Endodermal cell (in vitro differentiated cells): Measurements from ENCODE around the gene HPSE2. TPM values are rescaled to one million over a fixed set of nuclear protein-coding genes. Genes with fewer than 3 reads are reported as not detected.

Experiments
- DNase-seq: peaks from one replicate; pipeline ENCODE4 v3.0.0-alpha.2; 2017
- H3K27ac ChIP-seq: 2 replicates; pipeline ENCODE4 v1.5.1; 2013; ENCODE audit warnings: mild to moderate bottlenecking, low read depth, low read length, moderate library complexity
- H3K27me3 ChIP-seq: 2 replicates; pipeline ENCODE4 v1.6.1; 2013; ENCODE audit warnings: mild to moderate bottlenecking, low read length, moderate library complexity; ENCODE audit not compliant: insufficient read depth, control insufficient read depth, poor library complexity, severe bottlenecking
- H3K36me3 ChIP-seq: 2 replicates; pipeline ENCODE4 v1.7.0; 2013; ENCODE audit warnings: mild to moderate bottlenecking, low read length, moderate library complexity; ENCODE audit not compliant: control insufficient read depth, insufficient read depth
- H3K4me1 ChIP-seq: one replicate; pipeline ENCODE4 v1.7.0; 2013; ENCODE audit warnings: low read length; ENCODE audit not compliant: control insufficient read depth, insufficient read depth
- H3K4me3 ChIP-seq: 2 replicates; pipeline ENCODE4 v1.5.1; 2013; ENCODE audit warnings: mild to moderate bottlenecking, low read length, moderate library complexity
- H3K9ac ChIP-seq: 2 replicates; pipeline ENCODE4 v1.6.1; 2013; ENCODE audit warnings: mild to moderate bottlenecking, low read length, moderate library complexity; ENCODE audit not compliant: poor library complexity, severe bottlenecking; ENCODE audit errors: extremely low read depth
- H3K9me3 ChIP-seq: 2 replicates; pipeline ENCODE4 v1.6.1; 2013; ENCODE audit warnings: mild to moderate bottlenecking, low read length, moderate library complexity; ENCODE audit not compliant: control insufficient read depth
- H3K27ac Mint-ChIP-seq: 2 replicates; pipeline ENCODE4 v1.8.0; 2020; ENCODE audit warnings: mixed read lengths
- H3K27me3 Mint-ChIP-seq: 2 replicates; pipeline ENCODE4 v1.8.0; 2021; ENCODE audit warnings: mild to moderate bottlenecking, mixed read lengths; ENCODE audit not compliant: insufficient read depth
- H3K36me3 Mint-ChIP-seq: 2 replicates; pipeline ENCODE4 v1.8.0; 2020; ENCODE audit warnings: low read depth, mixed read lengths
- H3K4me1 Mint-ChIP-seq: 2 replicates; pipeline ENCODE4 v1.8.0; 2020; ENCODE audit warnings: mixed read lengths
- H3K4me3 Mint-ChIP-seq: 2 replicates; pipeline ENCODE4 v1.8.0; 2020; ENCODE audit warnings: mild to moderate bottlenecking, moderate library complexity, mixed read lengths
- H3K9me3 Mint-ChIP-seq: 2 replicates; pipeline ENCODE4 v1.8.0; 2020; ENCODE audit warnings: mild to moderate bottlenecking, mixed read lengths
- WGBS, 2 experiments: methylation state at CpG; one replicate each; pipeline versions ENCODE4 v1.1.5 to v1.1.7; 2013; ENCODE audit warnings: missing lambda C conversion rate in 2 of 2, mixed read lengths in 1 of 2; ENCODE audit not compliant: insufficient coverage in 1 of 2, insufficient read length in 1 of 2; 5-methylcytosine and 5-hydroxymethylcytosine counted together
- total RNA-seq, 2 donors: library from RNA; stranded (reverse); fragmentation: NEBNext Ultra II Directional in 1 of 2; extraction: Animal tissue kit (Norgen Biotek cat#: 25700) in 1 of 2; gene quantifications; 2 replicates in 1 of 2; 3 replicates in 1 of 2; pipeline ENCODE4 v1.2.1, GENCODE V29; 2021
- TF ChIP-seq, protein P1 (sequence below): fragments of 200-600 bp; sonication (generic); conservative IDR thresholded peaks from 2 replicates; pipeline ENCODE4 v1.5.0; 2021; ENCODE audit warnings: antibody characterized with exemption, mild to moderate bottlenecking

HPSE2 gene
- total RNA-seq, 2 donors from 2014 or later, result 0.07 to 0.11 TPM

DNA sequence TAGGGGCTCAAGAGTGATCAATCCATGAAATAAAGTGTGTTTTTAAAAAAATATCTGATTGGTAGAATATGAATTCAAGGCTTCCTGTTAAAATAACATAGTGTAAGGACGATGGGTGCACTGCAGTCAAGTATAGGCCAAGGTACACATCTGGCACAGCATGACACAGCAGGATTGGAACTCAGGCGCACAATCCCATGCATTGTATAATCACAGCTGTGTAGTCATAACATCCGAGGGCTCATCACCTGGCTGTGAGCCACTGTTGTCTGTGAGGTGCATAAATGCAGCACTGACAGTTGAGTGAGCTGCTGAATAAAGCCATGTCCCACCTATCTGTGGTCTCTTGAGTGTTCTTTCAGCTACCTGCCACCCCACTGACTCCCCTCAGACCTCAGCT, 646.6 kb downstream of the HPSE2 start:
- no peaks in the 10 kb centered on the region for H3K4me1 ChIP-seq
- H3K4me3 Mint-ChIP-seq, result no peak overlapping the region
- H3K27ac ChIP-seq, result no peak overlapping the region
- H3K27ac Mint-ChIP-seq, result no peak overlapping the region
- no peak overlapping the region for H3K9ac ChIP-seq
- no peaks in the 10 kb centered on the region for H3K27me3 Mint-ChIP-seq
- H3K27me3 ChIP-seq, result no peaks in the 10 kb centered on the region
- H3K36me3 Mint-ChIP-seq, result no peaks in the 10 kb centered on the region
- 92 to 94% methylated on average over 3 of the region's 3 CpGs for WGBS, 2 experiments
- no peak for DNase-seq
- no peak overlapping the region for H3K4me3 ChIP-seq
- H3K4me1 Mint-ChIP-seq, result peaks cover 16% of the 10 kb centered on the region
- TF ChIP-seq, protein P1, sequence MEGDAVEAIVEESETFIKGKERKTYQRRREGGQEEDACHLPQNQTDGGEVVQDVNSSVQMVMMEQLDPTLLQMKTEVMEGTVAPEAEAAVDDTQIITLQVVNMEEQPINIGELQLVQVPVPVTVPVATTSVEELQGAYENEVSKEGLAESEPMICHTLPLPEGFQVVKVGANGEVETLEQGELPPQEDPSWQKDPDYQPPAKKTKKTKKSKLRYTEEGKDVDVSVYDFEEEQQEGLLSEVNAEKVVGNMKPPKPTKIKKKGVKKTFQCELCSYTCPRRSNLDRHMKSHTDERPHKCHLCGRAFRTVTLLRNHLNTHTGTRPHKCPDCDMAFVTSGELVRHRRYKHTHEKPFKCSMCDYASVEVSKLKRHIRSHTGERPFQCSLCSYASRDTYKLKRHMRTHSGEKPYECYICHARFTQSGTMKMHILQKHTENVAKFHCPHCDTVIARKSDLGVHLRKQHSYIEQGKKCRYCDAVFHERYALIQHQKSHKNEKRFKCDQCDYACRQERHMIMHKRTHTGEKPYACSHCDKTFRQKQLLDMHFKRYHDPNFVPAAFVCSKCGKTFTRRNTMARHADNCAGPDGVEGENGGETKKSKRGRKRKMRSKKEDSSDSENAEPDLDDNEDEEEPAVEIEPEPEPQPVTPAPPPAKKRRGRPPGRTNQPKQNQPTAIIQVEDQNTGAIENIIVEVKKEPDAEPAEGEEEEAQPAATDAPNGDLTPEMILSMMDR, result no peak
- H3K9me3 Mint-ChIP-seq, result no peaks in the 10 kb centered on the region
- H3K36me3 ChIP-seq, result no peaks in the 10 kb centered on the region
- no peaks in the 10 kb centered on the region for H3K9me3 ChIP-seq

DNA sequence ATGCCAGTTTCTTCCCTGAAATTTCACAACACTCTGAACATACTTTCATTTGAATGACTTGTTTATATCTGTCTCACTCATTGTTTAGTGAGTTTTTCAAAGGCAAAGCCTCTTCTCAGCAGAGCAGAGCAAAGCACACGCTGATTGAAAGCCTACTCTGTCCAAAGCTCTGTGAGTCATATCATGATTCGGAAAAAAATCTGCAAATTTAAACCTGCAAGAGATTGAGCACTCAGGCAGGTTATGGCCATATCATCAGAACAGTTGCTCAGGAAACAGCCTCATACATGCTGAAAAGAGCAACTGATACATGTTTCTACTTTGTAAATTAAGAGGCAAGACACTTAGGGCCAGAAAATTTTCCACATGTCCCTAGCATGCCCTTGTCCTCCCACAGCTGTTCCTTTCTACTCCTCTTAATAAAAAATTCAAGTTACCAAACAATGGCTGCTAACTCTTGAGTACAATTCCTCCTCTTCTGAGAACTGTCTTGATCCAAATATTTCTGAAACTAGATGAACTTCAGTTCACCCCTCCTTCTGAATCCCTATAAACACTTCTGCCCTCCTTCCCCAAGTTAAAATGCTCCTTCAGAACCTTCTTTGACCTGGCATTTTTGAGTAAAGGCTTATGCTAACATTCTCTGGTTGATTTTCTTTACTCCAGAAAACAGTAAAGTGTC, 648.4 kb downstream of the HPSE2 start:
- H3K4me1 ChIP-seq, result no peaks in the 10 kb centered on the region
- TF ChIP-seq, protein P1, result no peak

DNA sequence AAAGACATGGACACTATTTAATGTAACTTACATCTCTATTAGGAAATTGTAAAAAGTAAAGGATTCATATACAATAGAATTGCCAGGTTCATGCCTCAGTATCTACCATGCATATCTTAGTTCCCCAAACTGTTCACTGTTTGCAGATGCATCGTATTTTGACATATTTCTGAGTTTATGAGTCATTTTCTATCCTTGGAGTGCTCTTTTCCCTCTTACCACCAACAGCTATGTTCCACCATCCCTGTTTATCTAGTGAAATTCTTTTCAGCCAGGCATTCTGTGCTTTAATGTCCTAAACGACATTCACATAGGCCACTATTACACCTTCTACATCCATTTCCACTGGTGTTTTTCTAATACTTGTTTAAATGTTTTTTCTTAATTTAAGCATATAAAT, 649.6 kb downstream of the HPSE2 start:
- H3K27me3 Mint-ChIP-seq, result no peaks in the 10 kb centered on the region
- Histone ChIP-seq H3K4me3 (no peak overlapping the region), H3K9ac (no peak overlapping the region), H3K27ac (no peak overlapping the region), H3K4me1 (no peaks in the 10 kb centered on the region), H3K9me3 (no peaks in the 10 kb centered on the region), H3K36me3 (no peaks in the 10 kb centered on the region), H3K27me3 (no peaks in the 10 kb centered on the region)
- H3K4me3 Mint-ChIP-seq, result no peak overlapping the region
- 81 to 94% methylated on average over 2 of the region's 2 CpGs for WGBS, 2 experiments
- TF ChIP-seq, protein P1, result no peak
- DNase-seq, result no peak
- H3K36me3 Mint-ChIP-seq, result no peaks in the 10 kb centered on the region
- H3K27ac Mint-ChIP-seq, result no peak overlapping the region
- peaks cover 19% of the 10 kb centered on the region for H3K4me1 Mint-ChIP-seq
- H3K9me3 Mint-ChIP-seq, result no peaks in the 10 kb centered on the region

More for the DNA sequence above, 648.4 kb downstream of the HPSE2 start:
- H3K27me3 ChIP-seq, result no peaks in the 10 kb centered on the region
- no peaks in the 10 kb centered on the region for H3K9me3 ChIP-seq
- H3K9ac ChIP-seq, result no peak overlapping the region
- Mint-ChIP-seq H3K4me1 (peaks cover 19% of the 10 kb centered on the region), H3K4me3 (no peak overlapping the region), H3K27me3 (no peaks in the 10 kb centered on the region), H3K36me3 (no peaks in the 10 kb centered on the region), H3K27ac (no peak overlapping the region), H3K9me3 (no peaks in the 10 kb centered on the region)
- 86 to 96% methylated on average over 2 of the region's 2 CpGs for WGBS, 2 experiments
- no peaks in the 10 kb centered on the region for H3K36me3 ChIP-seq
- H3K4me3 ChIP-seq, result no peak overlapping the region
- no peak overlapping the region for H3K27ac ChIP-seq
- no peak for DNase-seq
